AG10803 (cell line): ENCODE results near the gene RPS6KA5.

Experiments used
- DNase-seq: peaks from one replicate; pipeline ENCODE4 v3.0.0; 2010; ENCODE audit warnings: low read depth
- H3K4me3 ChIP-seq: 2 replicates; pipeline ENCODE4 v1.5.1; 2011; ENCODE audit warnings: mild to moderate bottlenecking, low read length, control low read depth
- TF ChIP-seq, protein P1 (sequence below): conservative IDR thresholded peaks from 2 replicates; pipeline ENCODE4 v1.5.1; 2011; ENCODE audit warnings: mild to moderate bottlenecking, low read length, control low read depth, inconsistent platforms

RPS6KA5 gene

DNA sequence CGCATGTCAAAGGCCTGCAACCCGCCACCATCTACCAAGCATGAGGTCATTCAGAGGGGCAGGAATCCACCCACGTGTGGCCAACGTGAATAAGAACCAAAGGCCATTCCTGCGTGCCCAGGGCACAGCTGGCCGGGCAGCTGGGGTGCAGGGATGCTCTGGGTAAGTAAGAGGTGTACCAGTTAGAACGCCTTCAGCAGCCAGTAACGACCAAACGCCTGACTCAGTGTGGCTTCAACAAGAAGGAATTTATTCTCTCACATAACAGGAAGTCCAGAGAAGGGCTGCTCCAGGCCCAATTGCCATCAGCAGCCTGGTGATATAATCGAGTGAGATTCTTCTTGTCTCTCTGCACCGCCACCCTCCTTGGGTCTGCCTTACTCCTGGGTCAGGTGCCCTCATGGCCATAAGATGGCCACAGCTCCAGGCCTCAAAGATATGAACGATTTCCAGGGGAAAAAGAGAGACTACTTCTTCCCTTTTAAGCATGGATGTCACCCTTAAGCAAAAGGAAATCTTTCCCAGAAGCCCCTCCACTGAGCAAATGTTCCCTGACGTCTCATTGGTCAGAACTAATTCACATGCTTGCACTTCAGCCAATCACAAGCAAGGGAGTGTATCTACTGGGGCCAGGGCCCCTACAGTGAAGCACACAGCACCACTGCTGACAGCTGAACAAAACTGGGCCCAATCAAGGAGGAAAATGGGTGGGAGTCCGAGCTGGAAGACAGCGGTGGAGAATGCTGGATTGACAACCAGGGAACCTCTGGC is 251.5 kb downstream of the RPS6KA5 start:
- no peak overlapping the region for H3K4me3 ChIP-seq
- DNase-seq, result peak; percentile 13
- TF ChIP-seq, protein P1, sequence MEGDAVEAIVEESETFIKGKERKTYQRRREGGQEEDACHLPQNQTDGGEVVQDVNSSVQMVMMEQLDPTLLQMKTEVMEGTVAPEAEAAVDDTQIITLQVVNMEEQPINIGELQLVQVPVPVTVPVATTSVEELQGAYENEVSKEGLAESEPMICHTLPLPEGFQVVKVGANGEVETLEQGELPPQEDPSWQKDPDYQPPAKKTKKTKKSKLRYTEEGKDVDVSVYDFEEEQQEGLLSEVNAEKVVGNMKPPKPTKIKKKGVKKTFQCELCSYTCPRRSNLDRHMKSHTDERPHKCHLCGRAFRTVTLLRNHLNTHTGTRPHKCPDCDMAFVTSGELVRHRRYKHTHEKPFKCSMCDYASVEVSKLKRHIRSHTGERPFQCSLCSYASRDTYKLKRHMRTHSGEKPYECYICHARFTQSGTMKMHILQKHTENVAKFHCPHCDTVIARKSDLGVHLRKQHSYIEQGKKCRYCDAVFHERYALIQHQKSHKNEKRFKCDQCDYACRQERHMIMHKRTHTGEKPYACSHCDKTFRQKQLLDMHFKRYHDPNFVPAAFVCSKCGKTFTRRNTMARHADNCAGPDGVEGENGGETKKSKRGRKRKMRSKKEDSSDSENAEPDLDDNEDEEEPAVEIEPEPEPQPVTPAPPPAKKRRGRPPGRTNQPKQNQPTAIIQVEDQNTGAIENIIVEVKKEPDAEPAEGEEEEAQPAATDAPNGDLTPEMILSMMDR, result no peak

DNA sequence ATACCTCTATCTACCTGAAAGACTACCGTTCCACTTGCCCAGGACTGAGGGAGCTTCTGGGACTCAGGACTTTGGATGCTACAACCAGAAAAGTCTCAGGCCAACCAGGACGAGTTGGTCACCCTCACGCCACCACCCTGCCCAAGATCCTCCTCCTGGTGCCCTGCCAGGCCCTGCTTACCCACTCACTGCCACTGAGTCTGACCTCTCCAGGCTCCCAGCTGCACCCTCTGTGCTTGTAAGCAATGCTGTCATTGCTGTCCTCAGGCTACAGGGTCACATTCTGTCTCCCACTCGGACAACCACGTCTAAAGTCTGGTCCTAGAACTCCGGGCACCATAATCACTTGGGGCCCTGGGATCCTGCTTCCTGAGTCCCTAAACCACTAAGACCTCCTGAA is 253.4 kb downstream of the RPS6KA5 start:
- DNase-seq, result no peak
- no peak overlapping the region for H3K4me3 ChIP-seq
- TF ChIP-seq, protein P1, result no peak

DNA sequence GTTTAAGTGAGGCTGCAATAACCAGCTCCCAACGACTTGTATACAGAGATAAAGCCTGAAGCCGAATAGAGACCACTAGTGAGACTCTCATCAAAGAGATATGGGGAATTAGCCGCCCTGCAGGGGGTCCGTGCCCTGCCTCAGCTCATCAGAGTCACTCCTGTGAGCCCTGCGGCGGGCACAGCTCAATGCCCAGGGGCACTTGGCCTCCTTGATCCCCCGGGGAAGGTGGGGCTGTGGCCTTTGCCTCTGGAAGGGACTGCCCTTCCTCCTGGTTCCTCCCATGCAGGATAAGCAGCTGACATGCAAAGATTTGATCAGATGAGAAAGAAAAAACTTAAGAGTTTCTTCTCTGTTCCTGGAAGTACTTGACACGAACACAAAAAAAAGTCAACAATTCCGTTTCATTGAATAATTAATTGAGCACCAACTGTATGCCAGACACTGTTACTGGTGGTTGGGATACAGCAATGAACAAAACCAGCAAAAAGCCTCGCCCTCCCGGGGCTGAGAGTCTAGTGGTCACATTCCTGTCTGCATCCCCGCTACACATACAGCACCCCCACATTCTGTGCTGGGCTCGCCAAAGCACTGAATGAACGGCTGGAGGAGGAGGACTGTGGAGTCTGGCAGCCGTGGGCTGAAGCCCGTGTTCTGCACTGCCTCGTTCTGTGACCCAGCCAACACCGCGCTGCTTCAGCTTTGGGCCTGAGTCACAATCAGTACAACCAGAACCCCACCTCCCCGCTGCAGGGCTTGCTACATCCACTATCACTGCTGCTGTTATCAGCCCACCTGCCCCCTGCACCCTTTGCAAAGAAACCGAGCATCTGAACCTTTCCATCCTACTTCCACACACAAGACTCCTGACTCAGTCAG is 254.5 kb downstream of the RPS6KA5 start:
- TF ChIP-seq, protein P1, result no peak

DNA sequence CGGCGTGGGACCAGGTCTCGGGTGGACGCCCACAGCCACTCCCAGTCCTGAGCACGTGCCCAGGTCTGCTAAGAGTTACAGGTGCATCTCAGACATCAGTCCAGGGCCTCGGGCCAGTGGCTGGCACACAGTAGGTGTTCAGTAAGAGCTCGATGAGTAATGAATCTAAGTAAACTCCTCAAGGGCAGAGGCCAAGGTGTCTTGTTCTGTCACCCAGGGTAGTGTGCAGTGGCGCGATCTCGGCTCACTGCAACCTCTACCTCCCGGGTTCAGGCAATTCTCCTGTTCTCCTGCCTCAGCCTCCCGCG is 255.4 kb downstream of the RPS6KA5 start:
- no peak for DNase-seq
- TF ChIP-seq, protein P1, result no peak
- no peak overlapping the region for H3K4me3 ChIP-seq

More for the DNA sequence above, 254.5 kb downstream of the RPS6KA5 start:
- DNase-seq, result no peak
- H3K4me3 ChIP-seq, result no peak overlapping the region

DNA sequence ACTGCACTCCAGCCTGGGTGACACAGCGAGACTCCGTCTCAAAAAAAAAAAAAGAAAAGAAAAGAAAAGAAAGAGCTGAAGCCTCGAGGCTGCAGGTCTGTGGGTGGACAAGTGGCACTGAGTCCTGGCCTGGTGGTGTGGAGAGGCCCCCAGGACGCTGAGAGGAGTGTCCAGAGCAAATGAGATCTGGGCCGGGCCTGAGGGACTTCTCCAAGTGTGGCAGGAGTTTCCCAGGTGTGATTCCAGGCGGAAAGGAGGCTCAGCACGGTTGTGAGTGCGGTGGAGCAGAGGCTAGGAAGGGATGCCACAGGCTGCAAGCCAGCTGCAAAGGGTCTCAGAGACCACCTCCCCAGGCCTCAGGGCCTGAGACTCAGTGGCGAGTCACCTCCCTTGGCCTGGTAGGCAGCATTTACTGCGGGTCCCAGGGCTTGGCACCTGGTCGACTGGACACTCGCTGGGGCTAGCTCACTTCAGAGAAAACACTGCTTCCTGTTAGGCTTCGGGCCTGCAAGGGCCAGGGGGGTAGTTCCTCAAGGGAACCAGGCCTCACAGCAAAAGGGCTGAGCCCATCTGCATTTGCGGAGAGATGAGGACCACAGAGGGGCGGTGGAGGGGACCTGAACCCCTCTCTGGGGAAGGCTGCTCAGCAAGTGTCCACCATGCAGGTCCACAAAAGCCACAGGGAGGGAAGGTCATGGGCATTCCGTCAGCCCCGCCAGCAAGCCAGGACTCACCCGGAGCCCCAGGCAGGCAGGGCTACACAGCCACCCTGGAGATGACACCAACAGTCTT is 256.0 kb downstream of the RPS6KA5 start:
- no peak overlapping the region for H3K4me3 ChIP-seq

DNA sequence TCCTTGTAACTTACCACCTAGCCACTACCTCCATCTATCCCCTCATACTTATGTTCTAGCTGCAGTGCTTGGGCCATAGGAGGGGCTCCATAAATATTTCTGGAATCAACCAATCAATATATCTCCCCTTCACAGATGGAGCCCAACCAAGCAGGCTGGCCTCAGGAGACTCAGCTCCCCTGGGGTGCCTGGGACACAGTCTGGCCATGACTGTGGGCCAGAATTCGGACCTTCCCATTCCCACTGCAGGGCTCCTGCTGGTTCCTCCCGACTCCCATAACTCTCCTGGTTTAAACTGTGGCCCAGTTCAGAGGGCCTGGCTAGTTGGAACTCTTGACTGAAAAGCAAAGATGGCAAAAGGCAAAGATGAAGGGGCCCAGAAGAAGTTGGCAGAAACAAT is 257.2 kb downstream of the RPS6KA5 start:
- DNase-seq, result no peak

More for the DNA sequence above, 256.0 kb downstream of the RPS6KA5 start:
- TF ChIP-seq, protein P1, result no peak
- DNase-seq, result no peak

More for the DNA sequence above, 257.2 kb downstream of the RPS6KA5 start:
- no peak overlapping the region for H3K4me3 ChIP-seq
- TF ChIP-seq, protein P1, result no peak
